ENCODE data around the gene TBCK. TPM values are rescaled to one million over a fixed set of nuclear protein-coding genes. Genes with fewer than 3 reads are reported as not detected.

The TBCK gene
- total and polyA plus RNA-seq, 9 of the 15 experiments (the other 6 are each of a cell fraction or from before 2014, with no cell fraction given) = 5.3 to 26.6 (median 16.2) TPM

DNA sequence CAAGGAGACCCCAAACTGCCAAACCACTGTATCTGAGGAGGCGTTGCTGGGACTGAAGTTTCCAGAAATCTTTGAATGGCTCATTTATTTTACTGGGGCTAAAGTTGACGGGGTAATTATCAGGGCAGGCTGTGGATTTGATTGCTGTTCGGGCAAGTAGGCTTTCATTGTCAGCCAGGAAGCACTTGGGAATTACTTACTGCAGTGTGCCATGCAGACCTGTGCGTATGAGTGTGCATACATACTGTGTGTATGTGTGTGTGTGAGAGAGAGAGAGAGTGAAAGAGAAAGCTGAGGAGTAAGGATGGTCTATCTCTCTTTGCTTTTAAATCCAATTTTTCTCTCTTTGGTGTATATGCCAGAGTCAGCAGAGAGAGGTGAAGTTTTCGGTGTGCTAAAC lies 298.0 kb downstream of the TBCK start:
- no TSS peak for BruUV-seq (replicated peaks)
- FAIRE-seq = no peak

More for the DNA sequence above, 298.0 kb downstream of the TBCK start:
- Histone ChIP-seq H3K36me3 (ENCODE audit: control insufficient read depth, insufficient read depth, low read length) (no peaks in the 10 kb centered on the region), H3K27ac (ENCODE audit: extremely low read depth, low read depth, low read length) (no peak overlapping the region), H4K20me1 (replicated peaks; ENCODE audit: control insufficient read depth, insufficient read depth, low read length) (no peaks in the 10 kb centered on the region), H3K4me3 (no peak overlapping the region), H3K9me3 (replicated peaks; ENCODE audit: control insufficient read depth, insufficient read depth, low read depth, low read length) (no peaks in the 10 kb centered on the region), H3K4me2 (ENCODE audit: insufficient read depth, low read length) (no peak overlapping the region), H2AFZ (ENCODE audit: low read depth, low read length) (no peak overlapping the region), H3K9me1 (ENCODE audit: control insufficient read depth, insufficient read depth, low read length) (no peaks in the 10 kb centered on the region), H3K9ac (ENCODE audit: insufficient read depth in 1 of 2, low read depth in 2 of 2, low read length in 2 of 2) (no peak overlapping the region), H3K4me1 (replicated peaks in 1 of 2; ENCODE audit: control insufficient read depth in 2 of 2, insufficient read depth in 2 of 2, low read length in 2 of 2) (no peaks in the 10 kb centered on the region), H3K27me3 (ENCODE audit: control insufficient read depth in 2 of 2, insufficient read depth in 2 of 2, low read length in 2 of 2) (no peaks in the 10 kb centered on the region), H3K79me2 (ENCODE audit: control insufficient read depth, insufficient read depth, low read length) (no peaks in the 10 kb centered on the region)
- TF ChIP-seq TARDBP (IDR thresholded peaks at IDR 0.05) (no peak), CHD4 (IDR thresholded peaks at IDR 0.05; ENCODE audit: insufficient read depth, insufficient replicate concordance, low read depth, low read length, poor library complexity, severe bottlenecking) (no peak), JUND (IDR thresholded peaks at IDR 0.05; ENCODE audit: borderline replicate concordance, low read depth, low read length) (no peak), JUND (tag; IDR thresholded peaks at IDR 0.05; ENCODE audit: borderline replicate concordance, low read depth, low read length) (no peak), MECOM (CRISPR knock-in tag; IDR thresholded peaks at IDR 0.05) (no peak), ZSCAN29 (IDR thresholded peaks at IDR 0.05) (no peak), RBFOX2 (IDR thresholded peaks at IDR 0.05; ENCODE audit: low read depth, low read length) (no peak), RFX7 (CRISPR knock-in tag; IDR thresholded peaks at IDR 0.05) (no peak)
- TF ChIP-seq, protein P1, sequence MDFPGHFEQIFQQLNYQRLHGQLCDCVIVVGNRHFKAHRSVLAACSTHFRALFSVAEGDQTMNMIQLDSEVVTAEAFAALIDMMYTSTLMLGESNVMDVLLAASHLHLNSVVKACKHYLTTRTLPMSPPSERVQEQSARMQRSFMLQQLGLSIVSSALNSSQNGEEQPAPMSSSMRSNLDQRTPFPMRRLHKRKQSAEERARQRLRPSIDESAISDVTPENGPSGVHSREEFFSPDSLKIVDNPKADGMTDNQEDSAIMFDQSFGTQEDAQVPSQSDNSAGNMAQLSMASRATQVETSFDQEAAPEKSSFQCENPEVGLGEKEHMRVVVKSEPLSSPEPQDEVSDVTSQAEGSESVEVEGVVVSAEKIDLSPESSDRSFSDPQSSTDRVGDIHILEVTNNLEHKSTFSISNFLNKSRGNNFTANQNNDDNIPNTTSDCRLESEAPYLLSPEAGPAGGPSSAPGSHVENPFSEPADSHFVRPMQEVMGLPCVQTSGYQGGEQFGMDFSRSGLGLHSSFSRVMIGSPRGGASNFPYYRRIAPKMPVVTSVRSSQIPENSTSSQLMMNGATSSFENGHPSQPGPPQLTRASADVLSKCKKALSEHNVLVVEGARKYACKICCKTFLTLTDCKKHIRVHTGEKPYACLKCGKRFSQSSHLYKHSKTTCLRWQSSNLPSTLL (IDR thresholded peaks at IDR 0.05) = no peak
- TF ChIP-seq, protein P2, sequence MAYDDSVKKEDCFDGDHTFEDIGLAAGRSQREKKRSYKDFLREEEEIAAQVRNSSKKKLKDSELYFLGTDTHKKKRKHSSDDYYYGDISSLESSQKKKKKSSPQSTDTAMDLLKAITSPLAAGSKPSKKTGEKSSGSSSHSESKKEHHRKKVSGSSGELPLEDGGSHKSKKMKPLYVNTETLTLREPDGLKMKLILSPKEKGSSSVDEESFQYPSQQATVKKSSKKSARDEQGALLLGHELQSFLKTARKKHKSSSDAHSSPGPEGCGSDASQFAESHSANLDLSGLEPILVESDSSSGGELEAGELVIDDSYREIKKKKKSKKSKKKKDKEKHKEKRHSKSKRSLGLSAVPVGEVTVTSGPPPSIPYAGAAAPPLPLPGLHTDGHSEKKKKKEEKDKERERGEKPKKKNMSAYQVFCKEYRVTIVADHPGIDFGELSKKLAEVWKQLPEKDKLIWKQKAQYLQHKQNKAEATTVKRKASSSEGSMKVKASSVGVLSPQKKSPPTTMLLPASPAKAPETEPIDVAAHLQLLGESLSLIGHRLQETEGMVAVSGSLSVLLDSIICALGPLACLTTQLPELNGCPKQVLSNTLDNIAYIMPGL (CRISPR knock-in tag; IDR thresholded peaks at IDR 0.05) = no peak
- TF ChIP-seq, protein P3, sequence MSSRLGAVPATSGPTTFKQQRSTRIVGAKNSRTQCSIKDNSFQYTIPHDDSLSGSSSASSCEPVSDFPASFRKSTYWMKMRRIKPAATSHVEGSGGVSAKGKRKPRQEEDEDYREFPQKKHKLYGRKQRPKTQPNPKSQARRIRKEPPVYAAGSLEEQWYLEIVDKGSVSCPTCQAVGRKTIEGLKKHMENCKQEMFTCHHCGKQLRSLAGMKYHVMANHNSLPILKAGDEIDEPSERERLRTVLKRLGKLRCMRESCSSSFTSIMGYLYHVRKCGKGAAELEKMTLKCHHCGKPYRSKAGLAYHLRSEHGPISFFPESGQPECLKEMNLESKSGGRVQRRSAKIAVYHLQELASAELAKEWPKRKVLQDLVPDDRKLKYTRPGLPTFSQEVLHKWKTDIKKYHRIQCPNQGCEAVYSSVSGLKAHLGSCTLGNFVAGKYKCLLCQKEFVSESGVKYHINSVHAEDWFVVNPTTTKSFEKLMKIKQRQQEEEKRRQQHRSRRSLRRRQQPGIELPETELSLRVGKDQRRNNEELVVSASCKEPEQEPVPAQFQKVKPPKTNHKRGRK (tag; IDR thresholded peaks at IDR 0.05) = no peak
- no peak for ATAC-seq
- CTCF ChIA-PET (ENCODE audit: low intra/inter-chr PET ratio) = no interaction called here
- in situ Hi-C loops (cut with MboI) (no loop called here), intact Hi-C loops (cut with micrococcal nuclease) (no loop called here)
- POLR2A ChIA-PET = no interaction called here
- WGBS (ENCODE audit: insufficient coverage, low coverage, missing lambda C conversion rate) = 0% methylated on average over 5 of the region's 5 CpGs
- no peak for DNase-seq (ENCODE audit: extremely low read depth in 1 of 4, low spot score in 3 of 4)

Data from K562 (cell line).